ENCODE measurements around the gene RASSF10. TPM values are rescaled to one million over a fixed set of nuclear protein-coding genes. Genes with fewer than 3 reads are reported as not detected.

RASSF10 gene
- total RNA-seq, 2 experiments from 2014 or later: not detected

DNA sequence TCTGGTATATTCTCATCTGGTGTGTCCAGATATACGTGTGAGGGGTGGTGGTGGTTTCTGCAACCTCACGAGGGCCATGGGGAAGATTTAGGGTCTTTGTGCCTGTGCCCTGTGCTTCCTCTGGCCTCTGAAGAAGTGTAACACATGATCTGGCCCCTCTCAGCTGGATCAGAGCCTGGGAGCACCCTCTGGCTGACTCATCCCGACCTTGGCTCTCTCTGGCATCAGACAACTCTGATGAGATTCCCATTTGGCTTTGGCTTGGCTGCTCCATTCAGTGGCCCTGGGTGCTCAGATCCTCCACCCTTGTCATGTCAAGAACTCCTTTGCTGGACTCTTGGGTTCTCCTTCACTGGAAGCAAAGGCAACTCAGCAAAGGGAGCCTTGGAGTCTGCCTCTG, 45.2 kb downstream of the RASSF10 start:
- Mint-ChIP-seq H3K27ac (no peak overlapping the region), H3K9me3 (no peaks in the 10 kb centered on the region), H3K4me3 (no peak overlapping the region), H3K36me3 (ENCODE audit: low read depth) (no peaks in the 10 kb centered on the region), H3K27me3 (peaks cover 20% of the 10 kb centered on the region), H3K4me1 (ENCODE audit: low read depth) (peaks cover 3% of the 10 kb centered on the region)
- no peak for DNase-seq
- POLR2A ChIA-PET: no interaction called here
- intact Hi-C loops (cut with micrococcal nuclease): no loop called here
- TF ChIP-seq, protein P1, sequence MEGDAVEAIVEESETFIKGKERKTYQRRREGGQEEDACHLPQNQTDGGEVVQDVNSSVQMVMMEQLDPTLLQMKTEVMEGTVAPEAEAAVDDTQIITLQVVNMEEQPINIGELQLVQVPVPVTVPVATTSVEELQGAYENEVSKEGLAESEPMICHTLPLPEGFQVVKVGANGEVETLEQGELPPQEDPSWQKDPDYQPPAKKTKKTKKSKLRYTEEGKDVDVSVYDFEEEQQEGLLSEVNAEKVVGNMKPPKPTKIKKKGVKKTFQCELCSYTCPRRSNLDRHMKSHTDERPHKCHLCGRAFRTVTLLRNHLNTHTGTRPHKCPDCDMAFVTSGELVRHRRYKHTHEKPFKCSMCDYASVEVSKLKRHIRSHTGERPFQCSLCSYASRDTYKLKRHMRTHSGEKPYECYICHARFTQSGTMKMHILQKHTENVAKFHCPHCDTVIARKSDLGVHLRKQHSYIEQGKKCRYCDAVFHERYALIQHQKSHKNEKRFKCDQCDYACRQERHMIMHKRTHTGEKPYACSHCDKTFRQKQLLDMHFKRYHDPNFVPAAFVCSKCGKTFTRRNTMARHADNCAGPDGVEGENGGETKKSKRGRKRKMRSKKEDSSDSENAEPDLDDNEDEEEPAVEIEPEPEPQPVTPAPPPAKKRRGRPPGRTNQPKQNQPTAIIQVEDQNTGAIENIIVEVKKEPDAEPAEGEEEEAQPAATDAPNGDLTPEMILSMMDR (IDR thresholded peaks at IDR 0.05): no peak
- no peak for ATAC-seq
- CTCF ChIA-PET: interaction anchor here (1.0 kb wide), 1 partner anchor 139 kb away, joined by 3 read pairs; no protein-coding TSS in a partner anchor

DNA sequence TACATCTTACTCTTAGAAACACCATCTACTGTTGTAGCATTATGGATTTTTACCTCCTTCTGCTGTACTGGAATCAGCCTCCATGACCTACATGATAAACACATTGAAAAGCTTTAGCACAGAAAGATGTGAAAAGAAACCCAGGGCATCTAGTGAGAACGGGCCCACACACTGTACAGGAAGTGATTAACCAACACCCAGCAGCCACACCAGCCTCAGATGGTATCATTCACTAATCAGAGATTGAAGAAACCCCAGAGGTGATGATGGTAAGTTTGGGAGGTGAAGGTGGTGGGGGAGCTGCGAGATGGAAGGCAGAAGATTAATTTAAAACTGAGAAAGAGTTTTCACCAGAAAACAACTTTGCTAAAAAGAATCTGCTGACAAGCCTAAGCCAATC, 46.1 kb downstream of the RASSF10 start:
- H3K36me3 Mint-ChIP-seq (ENCODE audit: low read depth): no peaks in the 10 kb centered on the region
- H3K27me3 Mint-ChIP-seq: peaks cover 13% of the 10 kb centered on the region
- no peak overlapping the region for H3K27ac Mint-ChIP-seq
- H3K4me1 Mint-ChIP-seq (ENCODE audit: low read depth): peaks cover 3% of the 10 kb centered on the region
- ChIA-PET POLR2A (no interaction called here), CTCF (interaction anchor here (0.7 kb wide), 1 partner anchor 46 kb away, joined by 3 read pairs; the partner anchor contains the start of gene RASSF10)
- TF ChIP-seq, protein P1 (IDR thresholded peaks at IDR 0.05): no peak
- intact Hi-C loops (cut with micrococcal nuclease): no loop called here
- H3K4me3 Mint-ChIP-seq: no peak overlapping the region
- peak; percentile 40 for DNase-seq
- no peak for ATAC-seq
- H3K9me3 Mint-ChIP-seq: no peaks in the 10 kb centered on the region

- DNase-seq (no peak), ATAC-seq (no peak)
- Mint-ChIP-seq H3K4me1 (ENCODE audit: low read depth) (no peaks in the 10 kb centered on the region), H3K9me3 (no peaks in the 10 kb centered on the region), H3K4me3 (no peak overlapping the region), H3K27me3 (peaks cover 17% of the 10 kb centered on the region), H3K36me3 (ENCODE audit: low read depth) (no peaks in the 10 kb centered on the region), H3K27ac (no peak overlapping the region)
- intact Hi-C loops (cut with micrococcal nuclease): no loop called here
- ChIA-PET CTCF (no interaction called here), POLR2A (no interaction called here)
- TF ChIP-seq, protein P1 (IDR thresholded peaks at IDR 0.05): no peak
Observed at GRCh38 chr11:13061294-13061990, 52.3 kb downstream of the RASSF10 start.
